Natural killer cell treated with Interleukin-12 subunit alpha and Interleukin-12 subunit beta and Interleukin-15 and Interleukin-18, amount 100 ng/mL, for 72 hours (primary cell): ENCODE data around the gene MRPS25. TPM values are rescaled to one million over a fixed set of nuclear protein-coding genes. Genes with fewer than 3 reads are reported as not detected.
A peak's percentile ranks its signal among the peaks of the same experiment; 100 is the strongest.

ENCODE experiments used
- ATAC-seq, 2 donors: fragments of 150-1000 bp; cut with Tn5 transposase in 1 of 2; sonication (Bioruptor Pico), chemical (Tn5 transposase) in 1 of 2; 2 replicates each; pipeline ENCODE4 v1.10.0; 2021
- DNase-seq: peaks from one replicate; pipeline ENCODE4 v3.0.0; 2022; ENCODE audit warnings: low spot score
- H3K27ac Mint-ChIP-seq, 2 donors: 1 replicate in 1 of 2; 2 replicates in 1 of 2; pipeline ENCODE4 v1.8.0; 2022; ENCODE audit warnings: mixed read lengths in 2 of 2, mild to moderate bottlenecking in 1 of 2, moderate library complexity in 1 of 2
- H3K27me3 Mint-ChIP-seq, 2 donors: 1 replicate in 1 of 2; 2 replicates in 1 of 2; pipeline ENCODE4 v1.8.0; 2022; ENCODE audit warnings: mixed read lengths in 2 of 2
- H3K36me3 Mint-ChIP-seq: one replicate; pipeline ENCODE4 v1.8.0; 2022; ENCODE audit warnings: mixed read lengths
- H3K4me1 Mint-ChIP-seq, 2 donors: 1 replicate in 1 of 2; 2 replicates in 1 of 2; pipeline ENCODE4 v1.8.0; 2022; ENCODE audit warnings: low read depth in 2 of 2, mixed read lengths in 2 of 2, mild to moderate bottlenecking in 1 of 2
- H3K4me3 Mint-ChIP-seq: one replicate; pipeline ENCODE4 v1.8.0; 2022; ENCODE audit warnings: mixed read lengths
- H3K9me3 Mint-ChIP-seq: 2 replicates; pipeline ENCODE4 v1.8.0; 2022; ENCODE audit warnings: mixed read lengths
- total RNA-seq, 2 donors: library from RNA; stranded (reverse); gene quantifications; one replicate each; pipeline ENCODE4 v1.2.3, GENCODE V29; 2022

Gene MRPS25
- total RNA-seq, 2 donors from 2014 or later, result 41.5 to 117 TPM

GRCh38 chr3:15066467-15066866 lies 1.4 kb upstream of the MRPS25 start:
- H3K27ac Mint-ChIP-seq, result no peak overlapping the region
- no peaks in the 10 kb centered on the region for H3K9me3 Mint-ChIP-seq

GRCh38 chr3:15065550-15066007 lies 464 bp upstream of the MRPS25 start:
- H3K36me3 Mint-ChIP-seq, result no peaks in the 10 kb centered on the region
- no peaks in the 10 kb centered on the region for H3K27me3 Mint-ChIP-seq
- H3K27ac Mint-ChIP-seq, result peak overlapping the region in 1 of 2 donors; percentile 87
- H3K9me3 Mint-ChIP-seq, result no peaks in the 10 kb centered on the region
- H3K4me1 Mint-ChIP-seq, result peaks cover 18 to 19% of the 10 kb centered on the region in 2 donors
- peak overlapping the region; percentile 91 for H3K4me3 Mint-ChIP-seq
- DNase-seq (no peak), ATAC-seq (no peak)

More at GRCh38 chr3:15066467-15066866, 1.4 kb upstream of the MRPS25 start:
- no peak for DNase-seq
- peaks cover 18 to 19% of the 10 kb centered on the region in 2 donors for H3K4me1 Mint-ChIP-seq
- H3K36me3 Mint-ChIP-seq, result peaks cover 2% of the 10 kb centered on the region
- ATAC-seq, result no peak
- H3K4me3 Mint-ChIP-seq, result peak overlapping the region; percentile 1
- no peaks in the 10 kb centered on the region for H3K27me3 Mint-ChIP-seq

GRCh38 chr3:15064299-15064834 lies 748 bp downstream of the MRPS25 start:
- Mint-ChIP-seq H3K4me3 (peak overlapping the region; percentile 91), H3K36me3 (no peaks in the 10 kb centered on the region), H3K9me3 (no peaks in the 10 kb centered on the region), H3K27ac (peak overlapping the region; percentile 82 to 87), H3K27me3 (no peaks in the 10 kb centered on the region), H3K4me1 (peaks cover 16 to 18% of the 10 kb centered on the region in 2 donors)
- ATAC-seq, result peak in 1 of 2 donors; percentile 27
- no peak for DNase-seq

GRCh38 chr3:15063656-15064286 lies 1.3 kb downstream of the MRPS25 start:
- peak overlapping the region; percentile 91 for H3K4me3 Mint-ChIP-seq
- no peaks in the 10 kb centered on the region for H3K9me3 Mint-ChIP-seq
- H3K4me1 Mint-ChIP-seq, result peaks cover 16 to 18% of the 10 kb centered on the region in 2 donors
- ATAC-seq (no peak), DNase-seq (no peak)
- no peaks in the 10 kb centered on the region for H3K36me3 Mint-ChIP-seq
- H3K27ac Mint-ChIP-seq, result peak overlapping the region; percentile 82 to 87
- H3K27me3 Mint-ChIP-seq, result no peaks in the 10 kb centered on the region

GRCh38 chr3:15063238-15063637 lies 1.9 kb downstream of the MRPS25 start:
- peak overlapping the region; percentile 91 for H3K4me3 Mint-ChIP-seq
- peaks cover 18% of the 10 kb centered on the region in 2 donors for H3K4me1 Mint-ChIP-seq
- peaks cover 5% of the 10 kb centered on the region for H3K36me3 Mint-ChIP-seq
- ATAC-seq, result no peak
- DNase-seq, result no peak
- no peaks in the 10 kb centered on the region for H3K27me3 Mint-ChIP-seq
- H3K9me3 Mint-ChIP-seq, result no peaks in the 10 kb centered on the region
- H3K27ac Mint-ChIP-seq, result peak overlapping the region in 1 of 2 donors; percentile 38

GRCh38 chr3:15060029-15060428 lies 5.1 kb downstream of the MRPS25 start:
- ATAC-seq (no peak), DNase-seq (no peak)
- Mint-ChIP-seq H3K4me1 (peaks cover 23 to 26% of the 10 kb centered on the region in 2 donors), H3K9me3 (no peaks in the 10 kb centered on the region), H3K36me3 (peaks cover 11% of the 10 kb centered on the region), H3K4me3 (no peak overlapping the region), H3K27ac (no peak overlapping the region), H3K27me3 (no peaks in the 10 kb centered on the region)

GRCh38 chr3:15056676-15057404 lies 8.3 kb downstream of the MRPS25 start:
- ATAC-seq (no peak), DNase-seq (no peak)
- Mint-ChIP-seq H3K9me3 (no peaks in the 10 kb centered on the region), H3K4me1 (peaks cover 19 to 31% of the 10 kb centered on the region in 2 donors), H3K36me3 (peaks cover 11% of the 10 kb centered on the region), H3K27me3 (no peaks in the 10 kb centered on the region), H3K27ac (peak overlapping the region in 1 of 2 donors; percentile 2), H3K4me3 (peak overlapping the region; percentile 22)

- Mint-ChIP-seq H3K27ac (peak overlapping the region; percentile 61 to 76), H3K4me1 (peaks cover 19 to 31% of the 10 kb centered on the region in 2 donors), H3K4me3 (peak overlapping the region; percentile 59), H3K36me3 (peaks cover 11% of the 10 kb centered on the region), H3K9me3 (no peaks in the 10 kb centered on the region), H3K27me3 (no peaks in the 10 kb centered on the region)
- ATAC-seq, result peak; percentile 90 to 92
- peak; percentile 78 for DNase-seq
Observed at GRCh38 chr3:15055019-15055557, 10.0 kb downstream of the MRPS25 start.

GRCh38 chr3:15053541-15053940 lies 11.6 kb downstream of the MRPS25 start:
- peak overlapping the region; percentile 45 to 61 for H3K27ac Mint-ChIP-seq

GRCh38 chr3:15052335-15053242 lies 12.5 kb downstream of the MRPS25 start:
- no peak for DNase-seq
- Mint-ChIP-seq H3K4me3 (no peak overlapping the region), H3K36me3 (peaks cover 6% of the 10 kb centered on the region), H3K9me3 (no peaks in the 10 kb centered on the region), H3K27ac (peak overlapping the region in 1 of 2 donors; percentile 71), H3K4me1 (peaks cover 16 to 31% of the 10 kb centered on the region in 2 donors), H3K27me3 (no peaks in the 10 kb centered on the region)
- ATAC-seq, result no peak

More at GRCh38 chr3:15053541-15053940, 11.6 kb downstream of the MRPS25 start:
- H3K4me3 Mint-ChIP-seq, result no peak overlapping the region
- no peaks in the 10 kb centered on the region for H3K9me3 Mint-ChIP-seq
- DNase-seq, result no peak
- peaks cover 9% of the 10 kb centered on the region for H3K36me3 Mint-ChIP-seq
- H3K4me1 Mint-ChIP-seq, result peaks cover 19 to 31% of the 10 kb centered on the region in 2 donors
- no peaks in the 10 kb centered on the region for H3K27me3 Mint-ChIP-seq
- no peak for ATAC-seq

- Mint-ChIP-seq H3K9me3 (no peaks in the 10 kb centered on the region), H3K36me3 (peaks cover 4% of the 10 kb centered on the region), H3K27me3 (no peaks in the 10 kb centered on the region), H3K4me3 (no peak overlapping the region), H3K27ac (no peak overlapping the region), H3K4me1 (peaks cover 12 to 24% of the 10 kb centered on the region in 2 donors)
- DNase-seq (no peak), ATAC-seq (peak; percentile 74 to 75)
Observed at GRCh38 chr3:15051531-15051930, 13.6 kb downstream of the MRPS25 start.

GRCh38 chr3:15050405-15051092 lies 14.6 kb downstream of the MRPS25 start:
- H3K27ac Mint-ChIP-seq, result peak overlapping the region in 1 of 2 donors; percentile 58
- no peak for DNase-seq
- ATAC-seq, result no peak
- H3K27me3 Mint-ChIP-seq, result no peaks in the 10 kb centered on the region
- no peak overlapping the region for H3K4me3 Mint-ChIP-seq
- peaks cover 12% of the 10 kb centered on the region for H3K36me3 Mint-ChIP-seq
- no peaks in the 10 kb centered on the region for H3K9me3 Mint-ChIP-seq
- H3K4me1 Mint-ChIP-seq, result peaks cover 12 to 23% of the 10 kb centered on the region in 2 donors
